Neuron (in vitro differentiated cells): Measurements from ENCODE around the gene BTNL9.
"Not testable (repeated sequence)": the region's sequence is repeated elsewhere in the genome, so short reads cannot be mapped to it uniquely, and the experiment has no call there.

Experiments used
- H2AFZ ChIP-seq: one replicate; pipeline ENCODE4 v1.6.1; 2013; ENCODE audit warnings: low read depth, mild to moderate bottlenecking, inconsistent platforms, low read length, moderate library complexity
- H3K27me3 ChIP-seq: one replicate; pipeline ENCODE4 v1.6.1; 2013; ENCODE audit warnings: low read length; ENCODE audit not compliant: insufficient read depth
- H3K36me3 ChIP-seq: one replicate; pipeline ENCODE4 v1.6.1; 2013; ENCODE audit warnings: low read length; ENCODE audit not compliant: insufficient read depth
- H3K4me1 ChIP-seq: one replicate; pipeline ENCODE4 v1.6.1; 2013; ENCODE audit warnings: low read length; ENCODE audit not compliant: insufficient read depth
- H3K4me3 ChIP-seq: 2 replicates; pipeline ENCODE4 v1.5.1; 2013; ENCODE audit warnings: mild to moderate bottlenecking, low read length, moderate library complexity
- H3K9me3 ChIP-seq: one replicate; pipeline ENCODE4 v1.6.1; 2013; ENCODE audit warnings: low read length

BTNL9 gene

GRCh38 chr5:181101030-181101641, 61.1 kb downstream of the BTNL9 start:
- not testable (repeated sequence) for H2AFZ ChIP-seq, H3K36me3 ChIP-seq, H3K9me3 ChIP-seq, H3K4me1 ChIP-seq, H3K4me3 ChIP-seq
- peaks cover 39% of the 10 kb centered on the region for H3K27me3 ChIP-seq

DNA sequence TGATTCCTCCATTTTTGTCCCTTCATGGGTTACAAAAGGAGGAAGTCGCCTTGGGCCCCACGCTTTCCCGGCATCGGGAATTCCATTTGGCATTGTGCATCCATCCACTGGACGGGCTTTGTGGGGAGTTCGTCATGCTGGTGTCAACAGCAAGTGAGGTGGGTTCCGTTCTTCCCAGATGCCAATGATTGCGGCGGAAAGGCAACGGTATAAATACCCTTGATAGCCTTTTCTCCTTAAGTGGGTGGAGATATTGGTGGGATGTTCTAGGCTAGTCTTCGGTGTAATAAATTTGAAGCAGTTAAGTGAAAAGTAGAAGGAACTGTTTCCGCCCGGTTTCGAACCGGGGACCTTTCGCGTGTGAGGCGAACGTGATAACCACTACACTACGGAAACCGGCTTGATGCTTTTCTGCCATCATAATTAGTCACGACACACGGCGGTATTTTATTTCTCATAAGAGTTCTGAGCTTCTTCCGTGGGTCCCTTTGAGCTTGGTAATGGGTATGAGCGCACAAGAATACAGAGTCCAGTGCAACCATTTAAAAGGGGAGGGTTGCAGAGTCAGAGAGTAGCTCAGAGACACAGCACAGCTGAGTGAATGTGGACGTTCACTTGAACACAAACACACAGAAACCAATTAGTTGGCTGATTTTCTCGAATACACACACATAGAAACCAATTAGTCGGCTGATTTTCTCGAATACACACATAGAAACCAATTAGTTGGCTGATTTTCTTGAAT, 62.0 kb downstream of the BTNL9 start:
- peaks cover 45% of the 10 kb centered on the region for H3K27me3 ChIP-seq
- H3K4me3 ChIP-seq, H2AFZ ChIP-seq, H3K36me3 ChIP-seq, H3K9me3 ChIP-seq, H3K4me1 ChIP-seq: not testable (repeated sequence)

DNA sequence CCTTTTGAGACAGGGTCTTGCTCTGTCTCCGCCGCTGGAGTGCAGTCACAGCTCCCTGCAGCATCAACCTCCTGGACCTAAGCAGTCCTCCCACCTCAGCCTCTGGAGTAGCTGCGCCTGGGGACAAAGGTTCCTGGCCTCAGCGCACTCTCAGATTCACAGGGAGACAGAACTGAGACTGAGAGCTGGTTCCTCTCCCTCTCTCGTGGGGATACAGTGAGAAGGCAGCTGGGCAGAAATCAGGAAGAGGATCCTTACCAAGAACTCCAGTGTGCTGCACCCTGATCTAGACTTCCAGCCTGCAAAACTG, 64.1 kb downstream of the BTNL9 start:
- H3K27me3 ChIP-seq, result peaks cover 42% of the 10 kb centered on the region
- H3K4me3 ChIP-seq, H3K9me3 ChIP-seq, H3K36me3 ChIP-seq, H2AFZ ChIP-seq, H3K4me1 ChIP-seq: not testable (repeated sequence)

- not testable (repeated sequence) for H2AFZ ChIP-seq, H3K4me1 ChIP-seq, H3K9me3 ChIP-seq, H3K36me3 ChIP-seq, H3K4me3 ChIP-seq
- H3K27me3 ChIP-seq, result peaks cover 40% of the 10 kb centered on the region
These were observed 64.7 kb downstream of the BTNL9 start for GRCh38 chr5:181104606-181105390.

GRCh38 chr5:181105391-181106025, 65.4 kb downstream of the BTNL9 start:
- H2AFZ ChIP-seq, result no peak overlapping the region
- no peaks in the 10 kb centered on the region for H3K9me3 ChIP-seq
- H3K36me3 ChIP-seq, result no peaks in the 10 kb centered on the region
- peaks cover 32% of the 10 kb centered on the region for H3K27me3 ChIP-seq
- H3K4me3 ChIP-seq, result no peak overlapping the region
- no peaks in the 10 kb centered on the region for H3K4me1 ChIP-seq

DNA sequence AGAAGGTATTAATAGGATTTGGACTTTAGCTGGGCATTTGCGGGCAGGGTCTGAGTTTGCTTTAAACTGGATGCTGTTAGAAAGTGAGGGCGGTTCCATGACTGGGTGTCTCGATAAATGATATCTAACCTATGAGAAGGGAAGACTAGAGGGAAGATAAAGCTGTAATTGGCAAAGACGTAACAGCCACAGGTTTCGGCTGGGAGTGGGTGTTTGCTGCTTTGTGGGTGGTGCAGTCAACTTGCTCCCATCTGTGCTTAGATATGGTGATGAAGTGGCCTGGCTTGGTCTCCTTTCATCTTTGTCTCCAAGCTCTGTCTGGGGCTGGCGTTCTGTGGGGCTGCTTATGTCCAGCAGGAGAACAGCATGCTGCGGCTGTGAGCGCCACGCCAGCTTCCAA, 67.6 kb downstream of the BTNL9 start:
- no peak overlapping the region for H2AFZ ChIP-seq
- H3K9me3 ChIP-seq, result no peaks in the 10 kb centered on the region
- peaks cover 36% of the 10 kb centered on the region for H3K27me3 ChIP-seq
- H3K36me3 ChIP-seq, result no peaks in the 10 kb centered on the region
- no peaks in the 10 kb centered on the region for H3K4me1 ChIP-seq
- no peak overlapping the region for H3K4me3 ChIP-seq

- peaks cover 2% of the 10 kb centered on the region for H3K9me3 ChIP-seq
- H3K4me1 ChIP-seq, result no peaks in the 10 kb centered on the region
- H2AFZ ChIP-seq, result no peak overlapping the region
- no peak overlapping the region for H3K4me3 ChIP-seq
- peaks cover 40% of the 10 kb centered on the region for H3K27me3 ChIP-seq
- H3K36me3 ChIP-seq, result no peaks in the 10 kb centered on the region
These were observed 68.6 kb downstream of the BTNL9 start for GRCh38 chr5:181108578-181109165.

DNA sequence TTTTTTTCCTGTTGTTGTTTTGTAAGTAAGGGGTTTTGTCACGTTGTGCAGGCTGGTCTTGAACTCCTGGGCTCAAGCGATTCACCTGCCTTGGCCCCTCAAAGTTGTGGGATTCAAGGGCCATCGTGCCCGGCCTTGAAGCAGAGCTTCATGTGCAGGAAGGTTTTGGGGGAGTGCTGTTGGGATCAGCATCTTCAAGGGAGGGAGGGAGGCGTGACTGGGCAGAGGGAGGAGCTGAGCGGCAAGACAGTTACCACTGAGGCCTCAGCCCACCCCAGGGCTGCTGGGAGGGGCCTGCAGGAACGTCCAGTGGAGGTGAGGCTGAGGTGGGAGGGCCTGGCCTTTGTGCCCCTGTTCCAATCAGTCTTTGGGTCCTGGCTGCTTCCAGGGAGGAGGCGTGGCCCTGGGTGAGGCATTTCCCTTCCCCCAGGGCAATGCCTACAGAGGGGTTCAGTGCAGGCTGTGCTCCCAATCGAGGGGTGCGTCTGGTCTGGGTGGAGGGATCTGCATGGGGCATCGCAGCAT, 69.5 kb downstream of the BTNL9 start:
- Histone ChIP-seq H3K4me3 (no peak overlapping the region), H3K9me3 (peaks cover 9% of the 10 kb centered on the region), H3K36me3 (no peaks in the 10 kb centered on the region), H3K4me1 (no peaks in the 10 kb centered on the region), H3K27me3 (peaks cover 41% of the 10 kb centered on the region), H2AFZ (no peak overlapping the region)

DNA sequence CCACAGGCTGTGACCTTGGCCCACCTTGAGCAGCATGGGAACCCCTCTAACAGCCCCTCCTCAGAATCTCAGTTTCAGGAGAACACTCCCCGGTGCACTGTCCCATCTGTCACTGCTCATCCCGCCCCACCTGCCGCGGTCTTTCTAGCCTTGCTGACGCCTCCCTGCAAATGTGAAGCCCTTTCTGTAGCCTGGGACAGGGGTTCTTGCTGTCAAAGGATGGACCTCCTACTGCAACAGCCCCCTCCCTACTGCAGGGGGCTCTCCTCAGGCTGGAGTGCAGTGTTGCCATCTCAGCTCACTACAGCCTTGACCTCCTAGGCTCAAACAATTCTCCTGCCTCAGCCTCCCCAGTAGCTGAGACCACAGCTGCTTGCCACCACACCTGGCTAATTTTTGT, 70.9 kb downstream of the BTNL9 start:
- H3K36me3 ChIP-seq, result no peaks in the 10 kb centered on the region
- H3K9me3 ChIP-seq, result peaks cover 11% of the 10 kb centered on the region
- peaks cover 42% of the 10 kb centered on the region for H3K27me3 ChIP-seq
- no peaks in the 10 kb centered on the region for H3K4me1 ChIP-seq
- no peak overlapping the region for H3K4me3 ChIP-seq
- H2AFZ ChIP-seq, result no peak overlapping the region
